Endothelial cell of umbilical vein (primary cell): Measurements from ENCODE around the gene USP6NL. TPM values are rescaled to one million over a fixed set of nuclear protein-coding genes. Genes with fewer than 3 reads are reported as not detected.

Experiments
- BruUV-seq: library from RNA; stranded (reverse); fragments of 400-500 nt; replicated peaks from 2 replicates; lab custom pipeline; 2021; lab: Mats Ljungman, UMichigan
- CTCF ChIA-PET: fragments of 300-600, 350-600 bp; sonication (Branson Sonifier 250); formaldehyde crosslinking; loops from one replicate; lab custom pipeline; 2021; ENCODE audit warnings: antibody characterized with exemption, inconsistent platforms; lab: Charles Lee
- POLR2A ChIA-PET: fragments of 300-600, 350-600 bp; sonication (Branson Sonifier 250); formaldehyde crosslinking; loops from one replicate; lab custom pipeline; 2021; ENCODE audit warnings: antibody characterized with exemption, inconsistent platforms; lab: Charles Lee
- DNase-seq: peaks from one replicate; pipeline ENCODE4 v3.0.0-alpha.2; 2011; ENCODE audit warnings: low read depth, low spot score
- FAIRE-seq: peaks from 2 replicates; lab custom pipeline; 2011; peaks lifted over from hg19 to GRCh38; lab: Jason Lieb, UNC
- H2AFZ ChIP-seq: 2 replicates; pipeline ENCODE4 v1.6.0; 2012; ENCODE audit warnings: low read depth, low read length, control low read depth, inconsistent platforms
- H3K27ac ChIP-seq: 2 replicates; pipeline ENCODE4 v1.5.1; 2011; ENCODE audit warnings: low read depth, mild to moderate bottlenecking, control low read depth, low read length, moderate library complexity; ENCODE audit not compliant: insufficient read depth
- H3K27me3 ChIP-seq, 2 experiments: 2 replicates each; pipeline versions ENCODE4 v1.6.0 to v1.6.1; 2011; ENCODE audit warnings: low read length in 2 of 2, mixed read lengths in 1 of 2; ENCODE audit not compliant: control insufficient read depth in 2 of 2, insufficient read depth in 2 of 2
- H3K36me3 ChIP-seq, 2 experiments: 2 replicates in 1 of 2; 3 replicates in 1 of 2; pipeline ENCODE4 v1.5.1; 2011; ENCODE audit warnings: low read length in 2 of 2, mild to moderate bottlenecking in 1 of 2, moderate library complexity in 1 of 2; ENCODE audit not compliant: control insufficient read depth in 2 of 2, insufficient read depth in 2 of 2; ENCODE audit errors: extremely low read depth in 1 of 2
- H3K4me1 ChIP-seq: 3 replicates; pipeline ENCODE4 v1.5.1; 2011; ENCODE audit warnings: mild to moderate bottlenecking, low read length; ENCODE audit not compliant: control insufficient read depth, insufficient read depth; ENCODE audit errors: extremely low read depth
- H3K4me2 ChIP-seq: 2 replicates; pipeline ENCODE4 v1.6.1; 2011; ENCODE audit warnings: low read length, control low read depth, mixed read lengths; ENCODE audit not compliant: insufficient read depth
- H3K4me3 ChIP-seq, 3 experiments: fragments of 200-600 bp in 1 of 3; sonication (generic), shearing (Covaris generic) in 1 of 3; replicated peaks in 1 of 3; 2 replicates each; pipeline ENCODE4 v1.5.1; 2011 to 2016; ENCODE audit warnings: control low read depth in 3 of 3, low read length in 3 of 3, mild to moderate bottlenecking in 2 of 3, inconsistent platforms in 1 of 3, low read depth in 1 of 3, moderate library complexity in 1 of 3; ENCODE audit not compliant: insufficient read depth in 1 of 3
- H3K79me2 ChIP-seq: 2 replicates; pipeline ENCODE4 v1.6.0; 2012; ENCODE audit warnings: low read length, inconsistent platforms; ENCODE audit not compliant: control insufficient read depth, insufficient read depth
- H3K9ac ChIP-seq: replicated peaks from 2 replicates; pipeline ENCODE3; 2011; ENCODE audit warnings: low read length, control low read depth; ENCODE audit not compliant: insufficient read depth; ENCODE audit errors: extremely low read depth
- H3K9me1 ChIP-seq: replicated peaks from 3 replicates; pipeline ENCODE4 v1.6.0; 2011; ENCODE audit warnings: mild to moderate bottlenecking, low read length; ENCODE audit not compliant: control insufficient read depth, insufficient read depth; ENCODE audit errors: extremely low read depth
- H3K9me3 ChIP-seq: replicated peaks from 2 replicates; pipeline ENCODE4 v1.5.1; 2012; ENCODE audit warnings: low read length, inconsistent platforms; ENCODE audit not compliant: control insufficient read depth, insufficient read depth
- H4K20me1 ChIP-seq: replicated peaks from 2 replicates; pipeline ENCODE3; 2011; ENCODE audit warnings: mild to moderate bottlenecking, low read length; ENCODE audit not compliant: control insufficient read depth, insufficient read depth; ENCODE audit errors: extremely low read depth
- CTCF ChIP-seq, 2 donors: IDR thresholded peaks; 1 replicate in 1 of 2; 2 replicates in 1 of 2; pipeline ENCODE4 v1.5.1; 2011; ENCODE audit warnings: low read length in 2 of 2, mild to moderate bottlenecking in 2 of 2, moderate library complexity in 2 of 2, control low read depth in 1 of 2, inconsistent platforms in 1 of 2, low read depth in 1 of 2; ENCODE audit not compliant: insufficient read depth in 1 of 2; ENCODE audit errors: extremely low read depth in 1 of 2
- EZH2 ChIP-seq: IDR thresholded peaks from 2 replicates; pipeline ENCODE4 v1.6.1; 2012; ENCODE audit warnings: borderline replicate concordance, low read depth, mild to moderate bottlenecking, moderate library complexity, low read length, inconsistent platforms; ENCODE audit not compliant: severe bottlenecking
- FOS ChIP-seq: IDR thresholded peaks from 2 replicates; pipeline ENCODE4 v1.6.1; 2011; ENCODE audit warnings: mild to moderate bottlenecking, low read length, moderate library complexity, borderline replicate concordance; ENCODE audit not compliant: insufficient read depth
- GATA2 ChIP-seq: IDR thresholded peaks from 2 replicates; pipeline ENCODE4 v1.7.0; 2011; ENCODE audit warnings: low read depth, mild to moderate bottlenecking, moderate library complexity, mixed read lengths, low read length; ENCODE audit not compliant: insufficient read length, insufficient read depth
- JUN ChIP-seq: IDR thresholded peaks from 2 replicates; pipeline ENCODE4 v1.6.1; 2011; ENCODE audit warnings: borderline replicate concordance, low read depth; ENCODE audit not compliant: insufficient read length, insufficient read depth
- MAX ChIP-seq: IDR thresholded peaks from 2 replicates; pipeline ENCODE4 v1.6.1; 2011; ENCODE audit not compliant: insufficient read depth, insufficient read length
- MYC ChIP-seq: IDR thresholded peaks from one replicate; pipeline ENCODE4 v1.6.1; 2011; ENCODE audit warnings: mild to moderate bottlenecking, low read depth, low read length
- POLR2A ChIP-seq: IDR thresholded peaks from 2 replicates; pipeline ENCODE4 v1.6.1; 2012; ENCODE audit warnings: low read depth, mild to moderate bottlenecking, control low read depth, low read length
- POLR2AphosphoS5 ChIP-seq: IDR thresholded peaks from 2 replicates; pipeline ENCODE4 v1.6.1; 2012; ENCODE audit warnings: low read depth, mild to moderate bottlenecking, control low read depth, low read length, moderate library complexity; ENCODE audit not compliant: insufficient read depth
- dilution Hi-C: fragments of 300-500 bp; cut with MboI; formaldehyde crosslinking; loops from one replicate; pipeline ENCODE4 v1.15.0; 2019; ENCODE audit warnings: low sequenced_read_pairs; ENCODE audit not compliant: extremely low pct_ligation_motif_present
- intact Hi-C: fragments of 100-400 bp; cut with micrococcal nuclease; formaldehyde crosslinking; loops from one replicate; pipeline ENCODE4 v1.10.0; 2022
- polyA plus RNA-seq, 4 experiments: library from polyadenylated mRNA; depleted of rRNA in 3 of 4; stranded (reverse) in 3 of 4; unstranded in 1 of 4; fragments of >200 nt; gene quantifications; 2 replicates each; pipeline versions ENCODE4 v1.2.1 to v1.2.3, GENCODE V29; 2011 to 2012; ENCODE audit warnings: missing spikeins in 1 of 4
- total RNA-seq: library from RNA; stranded (reverse); gene quantifications from 2 replicates; pipeline ENCODE4 v1.2.3, GENCODE V29; 2021

Gene USP6NL
- total and polyA plus RNA-seq, 2 donors (not counting 3 experiments of a cell fraction or from before 2014, with no cell fraction given): 13.5 to 29.2 TPM

GRCh38 chr10:11463111-11463510 lies 148.3 kb downstream of the USP6NL start:
- DNase-seq (no peak), FAIRE-seq (no peak)
- BruUV-seq: no TSS peak
- Histone ChIP-seq H4K20me1 (no peaks in the 10 kb centered on the region), H3K4me1 (peaks cover 3% of the 10 kb centered on the region), H3K9me3 (no peaks in the 10 kb centered on the region), H2AFZ (no peak overlapping the region), H3K4me2 (no peak overlapping the region), H3K27me3 (no peaks in the 10 kb centered on the region), H3K36me3 (peaks cover 4 to 17% of the 10 kb centered on the region in 2 experiments), H3K79me2 (no peaks in the 10 kb centered on the region), H3K9me1 (no peaks in the 10 kb centered on the region), H3K4me3 (no peak overlapping the region), H3K9ac (no peak overlapping the region), H3K27ac (no peak overlapping the region)
- CTCF ChIA-PET: no interaction called here
- POLR2A ChIA-PET: no interaction called here
- TF ChIP-seq GATA2 (no peak), EZH2 (no peak), POLR2AphosphoS5 (no peak), CTCF (IDR thresholded peaks at IDR 0.05; ENCODE audit: extremely low read depth in 1 of 2, insufficient read depth in 1 of 2, low read depth in 1 of 2, low read length in 2 of 2) (no peak), MYC (no peak), JUN (no peak), MAX (no peak), FOS (no peak), POLR2A (no peak)
- dilution Hi-C loops (no loop called here), intact Hi-C loops (no loop called here)
